Subcutaneous abdominal adipose tissue (tissue), 5 donors: ENCODE measurements around the gene PIGO.
A peak's percentile ranks its signal among the peaks of the same experiment; 100 is the strongest.

ENCODE experiments used
- H3K27ac ChIP-seq: one replicate; pipeline ENCODE4 v1.7.0; 2013; ENCODE audit warnings: low read depth, mild to moderate bottlenecking, inconsistent platforms, low read length, moderate library complexity
- H3K27me3 ChIP-seq, 5 donors: one replicate each; pipeline ENCODE4 v1.7.0; 2013; ENCODE audit warnings: low read length in 5 of 5, inconsistent platforms in 1 of 5; ENCODE audit not compliant: control insufficient read depth in 5 of 5, insufficient read depth in 4 of 5
- H3K36me3 ChIP-seq, 5 donors: one replicate each; pipeline ENCODE4 v1.7.0; 2013; ENCODE audit warnings: low read length in 5 of 5; ENCODE audit not compliant: control insufficient read depth in 5 of 5, insufficient read depth in 5 of 5
- H3K4me1 ChIP-seq, 5 donors: one replicate each; pipeline ENCODE4 v1.7.0; 2013; ENCODE audit warnings: low read length in 5 of 5, mild to moderate bottlenecking in 3 of 5, moderate library complexity in 1 of 5; ENCODE audit not compliant: control insufficient read depth in 5 of 5, insufficient read depth in 5 of 5
- H3K4me3 ChIP-seq, 5 donors: one replicate each; pipeline ENCODE4 v1.7.0; 2013; ENCODE audit warnings: low read length in 5 of 5, low read depth in 1 of 5
- H3K9ac ChIP-seq, 5 donors: one replicate each; pipeline ENCODE4 v1.7.0; 2013; ENCODE audit warnings: low read length in 5 of 5, mild to moderate bottlenecking in 4 of 5, moderate library complexity in 3 of 5
- H3K9me3 ChIP-seq, 5 donors: one replicate each; pipeline ENCODE4 v1.7.0; 2013; ENCODE audit warnings: low read length in 5 of 5; ENCODE audit not compliant: control insufficient read depth in 5 of 5
- donor health status: healthy.
- donor health status: healthy.
- donor health status: healthy.
- donor health status: healthy.
- donor health status: healthy.

The PIGO gene

DNA sequence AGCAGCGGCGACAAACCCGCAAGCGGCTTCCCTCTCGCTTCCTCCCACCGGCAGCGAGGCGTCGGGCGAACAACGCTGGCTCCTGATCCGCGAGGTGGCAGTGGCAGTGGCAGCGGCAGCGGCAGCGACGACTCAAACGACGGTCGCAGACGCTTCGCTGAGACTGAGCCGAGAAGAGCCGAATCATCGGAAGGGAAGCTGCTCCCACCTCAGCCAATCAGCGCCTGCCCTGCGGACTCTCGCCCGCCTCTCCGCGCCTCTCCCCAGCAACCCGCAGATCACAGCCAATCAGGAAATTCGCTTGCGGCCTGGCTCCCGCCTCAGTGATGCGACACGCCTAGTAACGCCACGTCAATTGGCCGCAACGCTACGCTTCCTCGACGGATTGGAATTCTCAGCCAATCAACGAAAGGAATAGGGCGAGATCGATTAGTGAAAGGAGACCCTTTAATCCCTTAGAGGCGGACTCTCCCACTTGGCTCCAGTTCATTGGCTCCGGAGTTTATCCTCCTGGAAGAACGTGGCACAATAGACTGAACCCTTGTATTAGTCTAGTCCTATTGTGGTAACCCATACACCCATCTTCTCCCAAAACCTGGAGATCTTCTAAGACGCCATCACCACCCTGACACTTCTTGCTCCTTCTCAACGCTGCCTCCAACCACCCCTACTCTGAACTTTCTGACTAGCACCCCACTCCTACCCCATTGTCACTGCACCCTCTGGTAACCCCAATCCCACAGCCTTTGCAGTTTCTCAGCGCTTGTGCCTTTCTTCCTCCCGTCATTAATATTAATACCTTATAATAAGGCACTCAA is 23.7 kb downstream of the PIGO start, which contains the start of gene VCP:
Gene VCP (minus strand): TSS at position 165 of the 818 bp plus-strand sequence. CDS start 272 bp downstream, outside the sequence.
- Histone ChIP-seq H3K9ac (peak within 1 kb of the TSS; percentile 82 to 99 (median 99)), H3K36me3 (peaks cover 3 to 35% (median 10%) of the 10 kb centered on the region in 5 donors), H3K4me1 (peaks cover 9 to 46% (median 44%) of the 10 kb centered on the region in 5 donors), H3K4me3 (peak within 1 kb of the TSS; percentile 83 to 92 (median 87)), H3K27me3 (no peaks in the 10 kb centered on the region), H3K27ac (peak within 1 kb of the TSS; percentile 100), H3K9me3 (no peaks in the 10 kb centered on the region)

DNA sequence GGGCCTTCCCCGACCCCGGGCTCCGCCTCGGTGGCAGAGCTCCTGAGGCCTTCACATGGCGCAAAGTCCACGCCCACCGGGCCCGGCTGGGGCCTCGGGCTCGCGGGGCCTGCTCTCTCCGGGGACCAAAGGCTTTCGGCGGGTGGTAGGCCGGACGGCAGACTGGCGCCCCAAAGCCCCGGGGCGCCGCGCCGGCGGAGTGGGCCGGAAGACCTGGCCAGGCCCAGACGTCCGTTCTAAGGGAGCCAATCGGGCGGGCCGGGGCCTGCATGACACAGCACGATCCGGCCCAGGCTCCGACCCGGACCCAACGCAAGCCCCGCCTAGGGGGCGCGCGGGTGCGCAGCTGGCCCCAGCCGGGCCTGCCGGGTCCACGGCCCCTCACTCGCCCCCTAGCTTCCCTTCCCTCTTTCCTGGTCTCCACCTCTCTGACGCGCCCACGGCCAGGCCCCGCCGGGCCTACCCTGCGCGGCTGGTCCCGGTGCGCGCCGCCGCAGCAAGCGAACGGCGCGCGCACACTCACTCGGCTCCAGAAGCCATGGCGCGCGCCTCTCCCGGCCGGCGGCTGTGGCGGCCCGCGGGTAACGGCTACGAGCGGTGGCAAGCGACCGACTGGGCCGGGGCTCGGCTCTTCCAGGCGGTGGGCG is 24.5 kb downstream of the PIGO start:
- Histone ChIP-seq H3K9me3 (no peaks in the 10 kb centered on the region), H3K27me3 (no peaks in the 10 kb centered on the region), H3K4me3 (peak overlapping the region in 4 of 5 donors; percentile 85 to 92 (median 88)), H3K9ac (peak overlapping the region; percentile 82 to 99 (median 99)), H3K4me1 (peaks cover 9 to 51% (median 50%) of the 10 kb centered on the region in 5 donors), H3K36me3 (peaks cover 6 to 39% (median 17%) of the 10 kb centered on the region in 5 donors), H3K27ac (peak overlapping the region; percentile 100)

DNA sequence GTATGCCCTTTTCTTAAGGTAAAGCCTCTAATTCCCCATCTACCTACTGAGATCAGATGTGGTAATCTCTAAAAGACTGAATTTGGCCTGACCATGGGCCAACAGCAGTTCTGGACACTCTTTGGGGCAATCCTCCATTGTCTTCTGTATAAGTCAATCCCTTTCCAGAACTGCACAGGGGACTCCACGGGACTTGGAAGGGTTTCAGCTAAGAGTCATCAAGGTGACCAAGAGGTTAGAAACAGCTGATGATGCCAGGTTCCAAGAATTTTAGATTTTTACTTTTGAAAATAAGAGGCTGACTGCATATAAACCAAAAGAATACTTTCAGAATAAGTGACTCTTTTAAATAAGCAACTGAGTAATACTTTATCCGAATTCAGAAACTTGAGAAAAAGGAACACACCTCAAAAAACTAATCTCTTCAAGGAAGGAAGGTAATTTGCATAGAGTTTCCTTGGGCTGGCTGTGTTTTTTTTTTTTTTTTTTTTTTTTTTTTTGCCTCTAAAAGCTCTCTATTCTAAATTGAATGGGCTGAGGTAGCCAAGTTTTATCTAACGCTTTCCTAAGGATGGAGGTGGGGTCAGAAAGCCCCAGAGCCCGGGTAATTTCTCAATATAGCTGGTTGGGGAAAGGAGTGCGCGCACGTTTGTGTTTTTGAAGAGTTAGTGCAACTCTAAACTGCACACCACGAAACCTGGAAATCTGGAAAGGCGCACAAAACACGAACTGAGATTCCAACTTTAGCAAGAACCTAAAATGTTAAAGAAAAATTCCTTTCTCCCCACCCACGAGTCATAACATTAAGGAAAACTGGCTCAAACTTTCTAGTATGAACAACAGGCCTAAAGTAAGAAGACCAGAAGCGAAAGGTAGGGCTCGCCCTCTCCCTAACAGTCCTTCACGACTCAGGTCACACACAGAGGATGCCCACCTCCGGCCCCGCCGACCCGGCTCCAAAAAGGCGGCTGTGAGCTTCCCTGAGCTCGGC is 25.3 kb downstream of the PIGO start:
- Histone ChIP-seq H3K27me3 (no peaks in the 10 kb centered on the region), H3K27ac (peak overlapping the region; percentile 100), H3K4me1 (peaks cover 9 to 51% (median 50%) of the 10 kb centered on the region in 5 donors), H3K9me3 (no peaks in the 10 kb centered on the region), H3K36me3 (peaks cover 8 to 39% (median 24%) of the 10 kb centered on the region in 5 donors), H3K4me3 (peak overlapping the region; percentile 83 to 92 (median 87)), H3K9ac (peak overlapping the region; percentile 82 to 99 (median 99))

DNA sequence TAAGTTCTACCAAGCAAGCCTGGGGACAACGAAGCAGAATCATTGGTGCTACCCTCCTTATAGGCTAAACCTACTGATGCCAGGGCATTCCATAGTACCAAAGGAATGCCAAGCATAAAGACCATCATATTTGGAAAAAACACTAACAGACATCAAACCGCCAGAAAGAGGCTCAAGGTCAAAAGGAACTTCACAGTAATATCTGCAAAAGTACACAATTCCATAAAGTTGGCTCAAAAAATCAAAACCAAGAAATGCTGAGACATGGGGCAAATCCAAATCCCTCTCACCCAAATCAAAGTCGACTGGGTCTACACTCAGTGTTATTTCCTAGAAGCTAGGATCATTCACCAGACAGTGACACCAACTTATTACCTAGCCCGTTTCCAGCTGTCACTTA is 27.4 kb downstream of the PIGO start:
- Histone ChIP-seq H3K27ac (peak overlapping the region; percentile 32), H3K27me3 (no peaks in the 10 kb centered on the region), H3K4me1 (peaks cover 9 to 51% (median 50%) of the 10 kb centered on the region in 5 donors), H3K9me3 (no peaks in the 10 kb centered on the region), H3K4me3 (peak overlapping the region in 2 of 5 donors; percentile 8 to 39), H3K9ac (peak overlapping the region in 2 of 5 donors; percentile 4 to 41), H3K36me3 (peaks cover 16 to 43% (median 43%) of the 10 kb centered on the region in 5 donors)

DNA sequence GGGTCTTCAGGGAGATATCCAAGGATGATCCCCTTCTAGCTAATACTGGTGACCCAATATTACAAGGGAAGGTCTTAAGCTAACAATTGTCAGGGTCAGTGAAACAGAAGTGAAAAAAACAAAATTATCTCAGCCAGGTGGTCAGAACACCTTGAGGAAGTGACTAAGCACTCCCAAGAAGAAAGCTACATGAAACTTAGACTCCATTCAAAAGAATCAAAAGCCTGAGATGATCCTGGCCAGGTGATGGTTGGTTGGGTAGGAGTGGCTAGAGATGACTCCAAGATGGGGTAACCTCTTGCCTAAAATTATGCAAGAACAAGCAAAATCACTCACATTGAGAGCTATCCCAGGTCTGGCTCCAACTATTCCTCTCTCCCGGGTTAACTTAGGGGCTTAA is 29.3 kb downstream of the PIGO start:
- Histone ChIP-seq H3K27ac (no peak overlapping the region), H3K27me3 (no peaks in the 10 kb centered on the region), H3K4me3 (no peak overlapping the region), H3K4me1 (peaks cover 9 to 45% (median 44%) of the 10 kb centered on the region in 5 donors), H3K9ac (no peak overlapping the region), H3K9me3 (no peaks in the 10 kb centered on the region), H3K36me3 (peaks cover 35 to 63% (median 62%) of the 10 kb centered on the region in 5 donors)

DNA sequence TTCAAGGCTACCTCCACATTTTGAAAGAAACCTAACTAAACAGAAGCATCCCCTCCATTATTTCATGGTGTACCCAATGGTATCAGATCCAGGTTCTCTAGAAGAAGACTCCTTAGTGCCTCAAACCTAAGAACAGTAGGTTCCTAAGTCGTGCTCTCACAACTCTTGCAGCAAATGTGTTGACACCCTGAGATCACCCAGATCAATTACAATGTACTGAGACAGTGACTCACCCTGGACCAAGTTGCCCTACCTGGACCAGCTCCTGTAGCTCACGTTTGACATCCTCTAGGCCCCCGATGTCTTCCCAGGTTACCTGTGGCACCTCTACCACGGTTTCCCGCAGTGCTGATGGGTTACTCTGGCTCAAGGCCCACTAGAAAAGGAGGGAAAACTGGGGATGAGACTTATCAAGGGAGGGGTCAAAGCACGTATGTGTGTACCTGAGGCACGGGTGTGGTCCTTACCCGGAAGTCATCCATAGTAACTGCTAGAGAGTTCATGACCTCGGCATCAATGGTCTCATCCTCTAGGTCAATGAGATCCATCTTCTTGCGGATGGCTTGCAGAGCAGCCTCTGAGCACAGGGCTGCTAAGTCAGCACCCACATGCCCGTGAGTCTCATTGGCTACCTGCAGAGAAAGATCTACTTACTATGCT is 35.7 kb downstream of the PIGO start:
- no peak overlapping the region for H3K4me3 ChIP-seq
- H3K9ac ChIP-seq = no peak overlapping the region
- no peaks in the 10 kb centered on the region for H3K9me3 ChIP-seq
- H3K4me1 ChIP-seq = no peaks in the 10 kb centered on the region
- peaks cover 62 to 100% (median 98%) of the 10 kb centered on the region in 5 donors for H3K36me3 ChIP-seq
- H3K27ac ChIP-seq = no peak overlapping the region
- no peaks in the 10 kb centered on the region for H3K27me3 ChIP-seq

DNA sequence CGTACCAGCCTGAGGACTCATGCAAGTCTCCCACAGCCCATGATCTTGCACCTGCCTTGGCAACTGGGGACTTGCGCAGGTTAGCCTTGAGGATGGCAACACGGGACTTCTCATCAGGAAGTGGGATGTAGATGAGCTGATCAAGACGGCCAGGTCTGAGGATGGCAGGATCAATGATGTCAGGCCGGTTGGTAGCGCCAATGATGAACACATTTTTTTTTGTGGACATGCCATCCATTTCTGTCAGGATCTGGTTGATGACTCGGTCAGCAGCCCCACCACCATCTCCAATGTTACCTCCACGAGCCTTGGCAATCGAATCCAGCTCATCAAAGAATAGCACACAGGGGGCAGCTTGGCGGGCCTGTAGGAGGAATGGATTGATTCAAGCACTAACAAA is 37.0 kb downstream of the PIGO start:
- no peak overlapping the region for H3K4me3 ChIP-seq
- no peaks in the 10 kb centered on the region for H3K4me1 ChIP-seq
- H3K27me3 ChIP-seq = no peaks in the 10 kb centered on the region
- H3K27ac ChIP-seq = no peak overlapping the region
- H3K9ac ChIP-seq = no peak overlapping the region
- H3K9me3 ChIP-seq = no peaks in the 10 kb centered on the region
- H3K36me3 ChIP-seq = peaks cover 62 to 99% (median 94%) of the 10 kb centered on the region in 5 donors

DNA sequence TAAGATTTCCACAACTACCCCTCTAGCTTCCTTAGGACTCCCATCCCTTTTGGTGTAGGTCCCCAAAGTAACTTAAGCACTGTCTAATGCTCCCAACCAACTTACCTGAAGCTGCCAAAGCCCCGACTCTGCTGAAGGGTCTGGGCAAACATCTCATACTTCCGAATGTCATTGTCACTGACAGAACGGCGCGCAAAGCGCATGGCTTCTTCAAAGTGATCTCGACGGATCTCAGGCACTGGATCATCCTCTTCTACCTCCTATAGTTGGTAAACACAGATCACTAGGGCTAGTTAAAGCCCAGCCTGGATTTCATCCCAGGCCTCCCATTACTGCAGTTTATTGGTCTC is 39.1 kb downstream of the PIGO start:
- H3K4me3 ChIP-seq = no peak overlapping the region
- no peaks in the 10 kb centered on the region for H3K9me3 ChIP-seq
- H3K9ac ChIP-seq = no peak overlapping the region
- H3K4me1 ChIP-seq = no peaks in the 10 kb centered on the region
- no peak overlapping the region for H3K27ac ChIP-seq
- H3K36me3 ChIP-seq = peaks cover 44 to 94% (median 81%) of the 10 kb centered on the region in 5 donors
- no peaks in the 10 kb centered on the region for H3K27me3 ChIP-seq

DNA sequence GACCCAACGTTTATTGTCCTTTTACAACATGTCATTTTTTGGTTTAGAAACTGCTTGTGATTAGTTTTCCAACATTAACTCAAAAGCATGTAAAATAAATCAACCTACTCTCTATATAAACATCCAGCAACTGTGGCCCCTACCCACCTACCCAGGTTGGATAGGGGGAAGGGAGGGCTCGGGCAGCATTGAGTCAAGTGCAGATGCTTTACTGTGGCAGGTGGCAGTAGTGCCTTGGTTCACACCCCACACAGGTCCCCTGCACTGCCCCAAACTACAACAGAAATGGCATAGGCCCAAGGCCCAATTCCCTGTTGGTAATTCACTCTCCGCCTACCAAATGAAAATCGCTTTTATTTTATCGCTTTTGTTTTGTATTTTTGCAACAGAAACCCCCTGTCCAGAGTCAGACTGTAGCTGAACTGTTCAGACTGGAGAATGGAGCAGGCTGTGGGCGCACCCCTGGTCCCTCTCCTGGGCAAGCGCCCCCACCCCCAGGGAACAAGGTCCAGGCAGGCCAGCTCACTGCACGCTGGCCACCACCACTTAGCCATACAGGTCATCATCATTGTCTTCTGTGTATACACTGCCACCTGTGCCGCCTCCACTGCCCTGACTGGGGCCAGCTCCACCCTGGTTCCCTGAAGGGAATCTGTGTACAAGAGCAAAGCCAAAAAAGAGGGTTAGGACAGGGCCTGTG is 39.7 kb downstream of the PIGO start:
- no peak overlapping the region for H3K9ac ChIP-seq
- H3K4me1 ChIP-seq = no peaks in the 10 kb centered on the region
- H3K9me3 ChIP-seq = no peaks in the 10 kb centered on the region
- no peaks in the 10 kb centered on the region for H3K27me3 ChIP-seq
- no peak overlapping the region for H3K4me3 ChIP-seq
- peaks cover 41 to 92% (median 80%) of the 10 kb centered on the region in 5 donors for H3K36me3 ChIP-seq
- no peak overlapping the region for H3K27ac ChIP-seq
